Erythroblast (primary cell): Measurements from ENCODE around the gene ITGA11.
"Not testable (repeated sequence)": the region's sequence is repeated elsewhere in the genome, so short reads cannot be mapped to it uniquely, and the experiment has no call there.

Experiments used
- DNase-seq, 2 experiments: peaks; one replicate each; lab custom pipeline; 2025; lab: John Stamatoyannopoulos, UW
- GATA1 ChIP-seq: IDR thresholded peaks from 2 replicates; pipeline ENCODE4 v1.6.1; 2011; ENCODE audit warnings: low read depth, mild to moderate bottlenecking, control low read depth, low read length, moderate library complexity
- POLR2A ChIP-seq: IDR thresholded peaks from 2 replicates; pipeline ENCODE4 v1.6.1; 2011; ENCODE audit warnings: mild to moderate bottlenecking, low read length

ITGA11 gene

GRCh38 chr15:68426116-68426515, 5.8 kb downstream of the ITGA11 start:
- TF ChIP-seq GATA1, result no peak
- TF ChIP-seq POLR2A, result no peak
- no peak for DNase-seq

- no peak for DNase-seq
- no peak for TF ChIP-seq GATA1
- TF ChIP-seq POLR2A, result no peak
These were observed 6.4 kb downstream of the ITGA11 start for GRCh38 chr15:68425428-68426060.

- no peak for DNase-seq
- TF ChIP-seq GATA1, result no peak
- no peak for TF ChIP-seq POLR2A
These were observed 7.1 kb downstream of the ITGA11 start for GRCh38 chr15:68424754-68425390.

GRCh38 chr15:68423359-68424296, 8.3 kb downstream of the ITGA11 start:
- no peak for DNase-seq
- TF ChIP-seq POLR2A (no peak), GATA1 (no peak)

- not testable (repeated sequence) for DNase-seq
These were observed 9.4 kb downstream of the ITGA11 start for GRCh38 chr15:68422403-68423145.

- DNase-seq, result no peak
- TF ChIP-seq GATA1, result no peak
- TF ChIP-seq POLR2A, result no peak
These were observed 10.1 kb downstream of the ITGA11 start for GRCh38 chr15:68421798-68422402.

- DNase-seq, result no peak
- TF ChIP-seq GATA1, result no peak
- no peak for TF ChIP-seq POLR2A
These were observed 10.8 kb downstream of the ITGA11 start for GRCh38 chr15:68421115-68421551.

- no peak for DNase-seq
- TF ChIP-seq POLR2A (no peak), GATA1 (no peak)
These were observed 11.7 kb downstream of the ITGA11 start for GRCh38 chr15:68420186-68420684.

- TF ChIP-seq GATA1, result no peak
- TF ChIP-seq POLR2A, result no peak
- no peak for DNase-seq
These were observed 12.4 kb downstream of the ITGA11 start for GRCh38 chr15:68419301-68420175.

- no peak for TF ChIP-seq POLR2A
- TF ChIP-seq GATA1, result no peak
- DNase-seq, result no peak
These were observed 13.3 kb downstream of the ITGA11 start for GRCh38 chr15:68418611-68419161.

GRCh38 chr15:68417897-68418296, 14.1 kb downstream of the ITGA11 start:
- no peak for DNase-seq

GRCh38 chr15:68417051-68417450, 14.9 kb downstream of the ITGA11 start:
- TF ChIP-seq POLR2A (no peak), GATA1 (no peak)
- no peak for DNase-seq

More at GRCh38 chr15:68417897-68418296, 14.1 kb downstream of the ITGA11 start:
- no peak for TF ChIP-seq POLR2A
- TF ChIP-seq GATA1, result no peak
